Suprapubic skin (tissue), 4 donors: Measurements from ENCODE around the gene ZNF200.

ENCODE experiments used
- POLR2A ChIP-seq, 2 donors: fragments of 450-650 bp; IDR thresholded peaks; one replicate each; pipeline ENCODE4 v1.6.1; 2017; ENCODE audit warnings: antibody characterized with exemption in 2 of 2, mild to moderate bottlenecking in 2 of 2, moderate library complexity in 2 of 2
- POLR2AphosphoS5 ChIP-seq, 3 donors: sonication (generic); formaldehyde crosslinking; IDR thresholded peaks; one replicate each; pipeline ENCODE4 v1.6.1; 2017; ENCODE audit warnings: antibody characterized with exemption in 3 of 3
- TF ChIP-seq, protein P1 (sequence below), 2 donors: fragments of 200-600 bp in 1 of 2; fragments of 450-650 bp in 1 of 2; sonication (generic) in 1 of 2; IDR thresholded peaks; one replicate each; pipeline ENCODE4 v1.5.1; 2016 to 2019; ENCODE audit warnings: antibody characterized with exemption in 2 of 2, mild to moderate bottlenecking in 1 of 2, moderate library complexity in 1 of 2

DNA sequence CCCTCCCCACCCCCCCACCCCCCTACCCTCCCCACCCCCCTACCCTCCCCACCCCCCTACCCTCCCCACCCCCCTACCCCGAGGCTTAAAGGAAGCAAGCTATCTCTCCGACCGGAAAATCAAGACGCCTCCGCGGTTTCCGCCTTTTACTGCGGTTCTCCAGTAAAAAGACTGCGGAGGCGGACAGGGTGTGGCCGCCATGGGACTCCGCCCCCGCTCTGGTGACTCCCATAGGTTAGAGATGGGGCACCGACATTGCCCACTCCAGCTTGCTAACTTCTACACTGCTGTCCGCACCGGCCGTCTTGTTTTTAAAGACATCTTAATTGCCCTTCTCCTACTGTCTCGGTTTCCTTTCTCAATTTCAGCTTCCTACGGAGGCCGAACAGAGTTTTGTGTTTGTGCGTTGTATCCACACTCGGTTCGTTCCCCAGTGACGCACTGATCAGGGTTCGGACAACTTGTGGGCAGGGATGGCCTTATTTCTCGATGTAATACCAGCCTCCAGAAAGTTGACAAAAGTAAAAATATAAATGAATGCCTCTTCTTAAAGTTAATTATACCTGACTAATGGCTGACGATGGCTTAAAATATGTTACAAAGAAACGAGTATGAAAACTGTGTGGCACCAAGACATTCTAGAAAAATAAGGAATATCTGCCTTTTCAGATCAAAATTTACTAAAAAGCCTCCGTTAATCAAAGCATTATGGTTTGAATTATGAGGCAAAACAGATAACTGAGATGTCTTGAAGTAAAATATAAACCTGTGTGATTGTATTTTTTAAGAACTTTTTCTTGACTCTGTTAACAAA lies 1.1 kb upstream of the ZNF200 start:
- TF ChIP-seq, protein P1, sequence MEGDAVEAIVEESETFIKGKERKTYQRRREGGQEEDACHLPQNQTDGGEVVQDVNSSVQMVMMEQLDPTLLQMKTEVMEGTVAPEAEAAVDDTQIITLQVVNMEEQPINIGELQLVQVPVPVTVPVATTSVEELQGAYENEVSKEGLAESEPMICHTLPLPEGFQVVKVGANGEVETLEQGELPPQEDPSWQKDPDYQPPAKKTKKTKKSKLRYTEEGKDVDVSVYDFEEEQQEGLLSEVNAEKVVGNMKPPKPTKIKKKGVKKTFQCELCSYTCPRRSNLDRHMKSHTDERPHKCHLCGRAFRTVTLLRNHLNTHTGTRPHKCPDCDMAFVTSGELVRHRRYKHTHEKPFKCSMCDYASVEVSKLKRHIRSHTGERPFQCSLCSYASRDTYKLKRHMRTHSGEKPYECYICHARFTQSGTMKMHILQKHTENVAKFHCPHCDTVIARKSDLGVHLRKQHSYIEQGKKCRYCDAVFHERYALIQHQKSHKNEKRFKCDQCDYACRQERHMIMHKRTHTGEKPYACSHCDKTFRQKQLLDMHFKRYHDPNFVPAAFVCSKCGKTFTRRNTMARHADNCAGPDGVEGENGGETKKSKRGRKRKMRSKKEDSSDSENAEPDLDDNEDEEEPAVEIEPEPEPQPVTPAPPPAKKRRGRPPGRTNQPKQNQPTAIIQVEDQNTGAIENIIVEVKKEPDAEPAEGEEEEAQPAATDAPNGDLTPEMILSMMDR (IDR thresholded peaks at IDR 0.05) = no peak
- TF ChIP-seq POLR2A (IDR thresholded peaks at IDR 0.05) (no peak), POLR2AphosphoS5 (IDR thresholded peaks at IDR 0.05) (no peak)
